Fibroblast of pulmonary artery (primary cell): ENCODE measurements around the gene STRA8.

Experiments used
- DNase-seq: peaks from one replicate; pipeline ENCODE4 v3.0.0-alpha.2; 2010; ENCODE audit warnings: low read depth
- H3K4me3 ChIP-seq: replicated peaks from 2 replicates; pipeline ENCODE4 v1.5.1; 2011; ENCODE audit warnings: low read depth, mild to moderate bottlenecking, control low read depth, low read length, moderate library complexity
- CTCF ChIP-seq: IDR thresholded peaks from 2 replicates; pipeline ENCODE4 v1.5.1; 2011; ENCODE audit warnings: mild to moderate bottlenecking, control low read depth, low read length, inconsistent platforms; ENCODE audit errors: missing control alignments

The STRA8 gene

GRCh38 chr7:135204341-135204749, 29.3 kb upstream of the STRA8 start:
- TF ChIP-seq CTCF = no peak

GRCh38 chr7:135204876-135205275, 28.8 kb upstream of the STRA8 start:
- no peak for TF ChIP-seq CTCF
- H3K4me3 ChIP-seq = no peak overlapping the region
- no peak for DNase-seq

More at GRCh38 chr7:135204341-135204749, 29.3 kb upstream of the STRA8 start:
- peak; percentile 50 for DNase-seq
- H3K4me3 ChIP-seq = no peak overlapping the region

- no peak for TF ChIP-seq CTCF
- no peak overlapping the region for H3K4me3 ChIP-seq
Observed at GRCh38 chr7:135205850-135206249, 27.8 kb upstream of the STRA8 start.

GRCh38 chr7:135206941-135207391, 26.7 kb upstream of the STRA8 start:
- DNase-seq = no peak
- no peak for TF ChIP-seq CTCF
- H3K4me3 ChIP-seq = no peak overlapping the region

More at GRCh38 chr7:135205850-135206249, 27.8 kb upstream of the STRA8 start:
- DNase-seq = no peak

GRCh38 chr7:135207406-135208101, 26.1 kb upstream of the STRA8 start:
- TF ChIP-seq CTCF = no peak
- no peak for DNase-seq
- H3K4me3 ChIP-seq = no peak overlapping the region

GRCh38 chr7:135208102-135208793, 25.4 kb upstream of the STRA8 start:
- DNase-seq = no peak
- no peak overlapping the region for H3K4me3 ChIP-seq
- TF ChIP-seq CTCF = no peak
